ENCODE data around the gene SLC38A10. TPM values are rescaled to one million over a fixed set of nuclear protein-coding genes. Genes with fewer than 3 reads are reported as not detected.

Gene SLC38A10
- total RNA-seq: 100 to 1,000 TPM in 1 of 3 donors, 10 to 100 TPM in 2; 72.2 to 104 (median 90.5) TPM
- 59.8 TPM for total RNA-seq (2013)

DNA sequence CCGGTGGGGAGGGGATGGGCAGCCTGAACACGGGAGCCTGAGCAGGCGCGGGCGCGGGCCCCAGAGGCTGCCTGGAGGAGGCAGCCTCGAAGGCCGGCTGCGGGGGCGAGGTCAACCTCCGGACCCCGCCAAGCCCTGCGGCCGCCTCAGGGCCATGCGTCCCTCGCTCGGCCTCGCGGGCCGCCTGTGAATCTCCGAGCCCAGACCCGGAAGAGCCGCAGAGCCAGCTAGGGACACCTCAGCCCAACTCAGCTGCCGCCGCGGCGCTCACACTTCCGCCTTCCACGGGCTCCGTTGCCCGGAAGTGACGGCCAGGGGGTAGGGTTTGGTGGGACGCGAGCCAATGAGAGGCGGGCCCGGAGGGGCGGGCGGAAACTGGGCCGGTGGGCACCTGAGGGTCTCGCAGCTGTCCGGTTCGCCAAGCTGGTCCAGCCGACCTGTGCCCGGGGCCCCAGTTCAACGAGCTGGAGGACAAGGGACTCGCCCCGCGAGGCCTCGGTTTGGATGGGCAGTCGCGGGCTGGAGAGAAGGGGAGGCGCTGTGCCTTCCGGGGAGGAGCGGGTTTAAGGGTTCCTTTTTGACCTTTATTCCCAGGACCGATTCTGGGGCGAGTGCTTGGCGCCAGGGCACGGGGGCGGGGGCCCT lies at the start of gene SLC38A10:
TSS of gene SLC38A10 (minus strand) at position 277 of the 645 bp plus-strand sequence. CDS start 386 bp downstream, outside the sequence.
- Mint-ChIP-seq H3K4me1 (peaks cover 23 to 26% of the 10 kb centered on the region in 2 donors), H3K36me3 (no peaks in the 10 kb centered on the region), H3K4me3 (peak within 1 kb of the TSS; percentile 98), H3K27me3 (ENCODE audit: low read depth in 2 of 2) (no peaks in the 10 kb centered on the region), H3K9me3 (no peaks in the 10 kb centered on the region), H3K27ac (peak within 1 kb of the TSS; percentile 96 to 100)
- DNase-seq: peak; percentile 90 to 93
- under 1% methylated on average over 59 of the region's 59 CpGs for WGBS (ENCODE audit: insufficient coverage)
- peaks cover 37% of the 10 kb centered on the region for H3K4me1 ChIP-seq (ENCODE audit: control insufficient read depth, insufficient read depth, low read length)
- H3K4me3 ChIP-seq (ENCODE audit: low read length): peak within 1 kb of the TSS; percentile 61
- no peaks in the 10 kb centered on the region for H3K27me3 ChIP-seq (ENCODE audit: control insufficient read depth, insufficient read depth, low read length)
- TF ChIP-seq, protein P1, sequence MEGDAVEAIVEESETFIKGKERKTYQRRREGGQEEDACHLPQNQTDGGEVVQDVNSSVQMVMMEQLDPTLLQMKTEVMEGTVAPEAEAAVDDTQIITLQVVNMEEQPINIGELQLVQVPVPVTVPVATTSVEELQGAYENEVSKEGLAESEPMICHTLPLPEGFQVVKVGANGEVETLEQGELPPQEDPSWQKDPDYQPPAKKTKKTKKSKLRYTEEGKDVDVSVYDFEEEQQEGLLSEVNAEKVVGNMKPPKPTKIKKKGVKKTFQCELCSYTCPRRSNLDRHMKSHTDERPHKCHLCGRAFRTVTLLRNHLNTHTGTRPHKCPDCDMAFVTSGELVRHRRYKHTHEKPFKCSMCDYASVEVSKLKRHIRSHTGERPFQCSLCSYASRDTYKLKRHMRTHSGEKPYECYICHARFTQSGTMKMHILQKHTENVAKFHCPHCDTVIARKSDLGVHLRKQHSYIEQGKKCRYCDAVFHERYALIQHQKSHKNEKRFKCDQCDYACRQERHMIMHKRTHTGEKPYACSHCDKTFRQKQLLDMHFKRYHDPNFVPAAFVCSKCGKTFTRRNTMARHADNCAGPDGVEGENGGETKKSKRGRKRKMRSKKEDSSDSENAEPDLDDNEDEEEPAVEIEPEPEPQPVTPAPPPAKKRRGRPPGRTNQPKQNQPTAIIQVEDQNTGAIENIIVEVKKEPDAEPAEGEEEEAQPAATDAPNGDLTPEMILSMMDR (IDR thresholded peaks at IDR 0.05): no peak
- H3K27ac ChIP-seq (ENCODE audit: low read length): peak within 1 kb of the TSS; percentile 77
- intact Hi-C loops (cut with micrococcal nuclease): loop anchor here (2.0 kb wide), 1 partner anchor 188 kb away; no protein-coding TSS in a partner anchor
- peaks cover 4% of the 10 kb centered on the region for H3K36me3 ChIP-seq (ENCODE audit: control insufficient read depth, insufficient read depth, low read length)
- no peaks in the 10 kb centered on the region for H3K9me3 ChIP-seq (ENCODE audit: control insufficient read depth, insufficient read depth, low read length)
- ATAC-seq: peak; percentile 93 to 96 (median 95)

DNA sequence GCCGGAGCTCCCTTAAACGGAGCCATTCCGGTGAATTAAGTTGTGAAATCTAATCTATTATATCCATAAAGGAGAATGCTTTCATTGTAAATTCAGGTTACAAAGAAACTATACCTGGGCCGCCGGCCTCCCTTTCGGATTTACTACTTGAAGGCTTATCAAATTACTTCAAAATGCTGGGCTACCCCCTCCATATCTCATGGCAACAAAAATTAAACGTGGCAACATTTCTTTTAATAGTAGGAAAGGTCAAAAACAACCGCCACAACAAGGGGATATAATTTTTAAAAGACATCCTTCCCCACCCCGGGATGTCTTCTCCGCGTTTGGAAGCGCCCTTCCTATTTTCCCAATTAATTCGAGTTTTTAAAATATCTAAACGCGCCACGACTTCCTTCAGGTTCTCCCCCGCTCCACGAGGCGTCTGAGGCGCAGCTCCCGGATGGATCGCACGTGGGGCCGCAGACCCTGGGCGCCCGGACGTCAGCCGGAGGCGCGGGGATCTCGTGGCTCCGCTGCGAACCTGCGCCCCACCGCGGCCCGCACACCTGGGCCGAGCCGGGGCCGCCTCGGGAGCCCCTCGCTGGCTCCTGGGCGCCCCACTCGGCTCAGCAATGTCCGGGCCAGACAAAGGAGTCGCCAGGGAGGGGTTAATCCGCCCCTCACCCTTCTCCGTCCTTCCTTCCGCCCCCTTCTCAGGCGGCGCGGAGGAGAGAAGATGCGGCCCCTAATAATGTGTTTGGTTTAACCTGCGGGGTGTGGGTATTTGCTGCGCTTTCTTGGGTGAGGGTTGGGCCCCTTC lies 47.4 kb upstream of the SLC38A10 start:
- peak overlapping the region in 1 of 2 donors; percentile 60 for H3K27ac Mint-ChIP-seq

DNA sequence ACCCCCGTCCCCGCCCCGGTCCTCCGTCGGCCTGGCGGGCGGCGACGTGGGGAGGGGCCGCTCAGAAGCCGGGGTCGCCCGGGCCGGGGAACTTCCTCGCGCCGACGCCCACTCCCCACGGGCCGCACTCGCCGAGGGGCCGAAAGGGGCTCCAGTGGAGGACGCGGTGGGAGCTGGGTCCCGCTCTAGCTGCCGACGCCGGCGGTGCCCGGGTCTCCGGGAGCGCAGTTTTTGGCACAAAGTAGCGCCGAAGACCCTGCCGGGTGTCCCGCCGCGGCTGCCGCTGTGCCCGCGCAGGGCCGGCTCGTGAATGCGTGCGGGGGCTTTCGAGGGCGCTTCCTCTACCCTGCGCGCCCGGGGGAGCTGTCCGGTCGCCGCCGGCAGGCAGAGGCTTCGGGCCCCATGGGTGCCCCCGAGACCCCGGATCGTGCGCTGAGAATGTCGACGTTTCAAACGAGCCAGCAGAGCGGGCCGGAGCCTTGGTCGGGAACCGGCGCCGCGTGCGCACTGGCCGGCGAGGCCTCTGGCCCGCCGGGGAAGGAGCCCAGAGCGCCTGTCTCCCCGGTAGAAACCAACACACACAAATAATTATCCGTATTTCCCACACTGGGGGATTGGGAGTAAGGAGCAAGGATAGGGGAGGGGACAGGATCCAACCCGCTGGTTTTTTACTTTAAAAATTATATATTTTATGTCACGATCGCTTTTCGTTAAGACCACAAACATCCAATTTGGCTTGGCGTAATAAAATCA lies 46.6 kb upstream of the SLC38A10 start:
- 15% methylated on average over 72 of the region's 83 CpGs for WGBS (ENCODE audit: insufficient coverage)
- Mint-ChIP-seq H3K36me3 (no peaks in the 10 kb centered on the region), H3K4me1 (peaks cover 6 to 22% of the 10 kb centered on the region in 2 donors), H3K9me3 (no peaks in the 10 kb centered on the region), H3K27ac (no peak overlapping the region), H3K4me3 (no peak overlapping the region), H3K27me3 (ENCODE audit: low read depth in 2 of 2) (peaks cover 8 to 36% of the 10 kb centered on the region in 2 donors)
- Histone ChIP-seq H3K9me3 (ENCODE audit: control insufficient read depth, insufficient read depth, low read length) (no peaks in the 10 kb centered on the region), H3K4me3 (ENCODE audit: low read length) (no peak overlapping the region), H3K27me3 (ENCODE audit: control insufficient read depth, insufficient read depth, low read length) (peaks cover 52% of the 10 kb centered on the region), H3K36me3 (ENCODE audit: control insufficient read depth, insufficient read depth, low read length) (no peaks in the 10 kb centered on the region), H3K27ac (ENCODE audit: low read length) (no peak overlapping the region), H3K4me1 (ENCODE audit: control insufficient read depth, insufficient read depth, low read length) (peaks cover 37% of the 10 kb centered on the region)
- intact Hi-C loops (cut with micrococcal nuclease): no loop called here
- DNase-seq (no peak), ATAC-seq (no peak)
- TF ChIP-seq, protein P1 (IDR thresholded peaks at IDR 0.05): no peak

More for the DNA sequence above, 47.4 kb upstream of the SLC38A10 start:
- Mint-ChIP-seq H3K9me3 (no peaks in the 10 kb centered on the region), H3K36me3 (no peaks in the 10 kb centered on the region), H3K4me1 (peaks cover 6 to 22% of the 10 kb centered on the region in 2 donors), H3K27me3 (ENCODE audit: low read depth in 2 of 2) (peaks cover 8 to 36% of the 10 kb centered on the region in 2 donors), H3K4me3 (peak overlapping the region; percentile 68)
- H3K36me3 ChIP-seq (ENCODE audit: control insufficient read depth, insufficient read depth, low read length): no peaks in the 10 kb centered on the region
- no peak overlapping the region for H3K27ac ChIP-seq (ENCODE audit: low read length)
- 22% methylated on average over 47 of the region's 55 CpGs for WGBS (ENCODE audit: insufficient coverage)
- peaks cover 52% of the 10 kb centered on the region for H3K27me3 ChIP-seq (ENCODE audit: control insufficient read depth, insufficient read depth, low read length)
- TF ChIP-seq, protein P1 (IDR thresholded peaks at IDR 0.05): no peak
- DNase-seq: peak in 1 of 2 donors; percentile 17
- intact Hi-C loops (cut with micrococcal nuclease): no loop called here
- H3K4me3 ChIP-seq (ENCODE audit: low read length): no peak overlapping the region
- no peak for ATAC-seq
- H3K4me1 ChIP-seq (ENCODE audit: control insufficient read depth, insufficient read depth, low read length): peaks cover 45% of the 10 kb centered on the region
- no peaks in the 10 kb centered on the region for H3K9me3 ChIP-seq (ENCODE audit: control insufficient read depth, insufficient read depth, low read length)

Measured in natural killer cell (primary cell).